ENCODE results near the gene MTHFR. TPM values are rescaled to one million over a fixed set of nuclear protein-coding genes. Genes with fewer than 3 reads are reported as not detected.

Gene MTHFR
- total RNA-seq, 1 donor from 2014 or later: 45.4 TPM

DNA sequence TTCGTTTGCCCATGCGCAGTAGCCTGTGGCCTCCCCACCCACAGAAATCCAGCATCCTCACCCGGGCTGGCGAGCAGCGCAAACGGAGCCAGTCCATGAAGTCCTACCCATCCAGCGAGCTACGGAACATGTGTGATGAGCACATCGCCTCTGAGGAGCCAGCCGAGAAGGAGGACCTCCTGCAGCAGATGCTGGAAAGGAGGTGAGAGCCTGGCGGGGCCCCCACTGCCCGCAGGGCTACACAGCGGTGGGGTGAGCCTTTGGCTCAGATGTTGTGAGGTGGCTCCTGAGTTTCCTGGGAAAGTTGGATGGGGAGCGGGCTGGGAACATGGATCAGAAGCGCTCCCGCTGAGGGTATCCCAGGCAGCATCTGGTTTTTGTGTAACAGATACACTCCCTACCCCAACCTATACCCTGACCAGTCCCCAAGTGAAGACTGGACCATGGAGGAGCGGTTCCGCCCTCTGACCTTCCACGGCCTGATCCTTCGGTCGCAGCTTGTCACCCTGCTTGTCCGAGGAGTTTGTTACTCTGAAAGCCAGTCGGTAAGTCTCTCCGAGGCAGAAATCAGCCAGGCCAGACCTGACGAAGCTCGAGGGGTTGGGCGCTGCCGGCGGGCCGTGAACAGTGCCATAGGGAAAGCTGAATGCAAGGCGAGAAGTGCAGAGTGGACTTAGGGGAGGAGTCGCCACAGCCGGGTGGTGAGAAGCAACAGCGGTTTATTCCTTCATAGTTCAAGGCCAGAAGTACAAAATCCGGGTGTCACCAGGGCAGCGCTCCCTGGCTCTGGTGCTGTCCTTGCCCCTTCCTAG lies 31.4 kb upstream of the MTHFR start:
- ATAC-seq: no peak
- H3K27me3 ChIP-seq (ENCODE audit: low read depth): no peaks in the 10 kb centered on the region
- no peak for TF ChIP-seq CTCF (IDR thresholded peaks at IDR 0.05)
- peaks cover 1% of the 10 kb centered on the region for H3K4me1 ChIP-seq
- peaks cover 100% of the 10 kb centered on the region for H3K36me3 ChIP-seq
- H3K9me3 ChIP-seq: no peaks in the 10 kb centered on the region
- no peak for DNase-seq
- H3K27ac ChIP-seq: no peak overlapping the region
- no peak overlapping the region for H3K4me3 ChIP-seq
- intact Hi-C loops (cut with DNase I): no loop called here

GRCh38 chr1:11835441-11836225 lies 29.9 kb upstream of the MTHFR start:
- H3K9me3 ChIP-seq: no peaks in the 10 kb centered on the region
- peaks cover 99% of the 10 kb centered on the region for H3K36me3 ChIP-seq
- no peaks in the 10 kb centered on the region for H3K27me3 ChIP-seq (ENCODE audit: low read depth)
- intact Hi-C loops (cut with DNase I): no loop called here
- no peak overlapping the region for H3K27ac ChIP-seq
- no peak overlapping the region for H3K4me3 ChIP-seq
- ATAC-seq (no peak), DNase-seq (no peak)
- TF ChIP-seq CTCF (IDR thresholded peaks at IDR 0.05): no peak
- no peaks in the 10 kb centered on the region for H3K4me1 ChIP-seq

DNA sequence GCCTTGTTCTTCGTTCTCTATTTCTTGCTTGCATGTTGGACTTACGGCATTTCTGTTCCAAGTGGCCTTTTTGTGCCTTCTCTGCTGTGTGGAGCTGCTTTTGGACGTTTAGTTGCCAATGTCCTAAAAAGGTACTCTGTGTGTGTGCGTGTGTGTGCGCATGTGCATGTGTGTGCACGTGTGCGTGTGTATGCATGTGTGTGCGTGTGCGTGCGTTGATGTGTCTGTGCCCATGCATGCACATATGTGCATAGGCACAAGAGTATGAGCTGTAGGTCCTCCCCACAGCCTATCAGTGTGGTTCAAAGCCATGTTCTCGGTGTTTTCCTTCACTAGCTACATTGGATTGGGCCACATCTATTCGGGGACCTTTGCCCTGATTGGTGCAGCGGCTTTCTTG lies 28.1 kb upstream of the MTHFR start:
- intact Hi-C loops (cut with DNase I): no loop called here
- Histone ChIP-seq H3K27me3 (ENCODE audit: low read depth) (no peaks in the 10 kb centered on the region), H3K36me3 (peaks cover 97% of the 10 kb centered on the region), H3K27ac (no peak overlapping the region), H3K4me3 (no peak overlapping the region), H3K4me1 (no peaks in the 10 kb centered on the region), H3K9me3 (no peaks in the 10 kb centered on the region)
- no peak for TF ChIP-seq CTCF (IDR thresholded peaks at IDR 0.05)
- ATAC-seq: no peak
- DNase-seq: no peak

GRCh38 chr1:11833497-11833896 lies 27.7 kb upstream of the MTHFR start:
- H3K4me1 ChIP-seq: no peaks in the 10 kb centered on the region
- no peak for DNase-seq
- no peak overlapping the region for H3K27ac ChIP-seq
- no peak for ATAC-seq
- TF ChIP-seq CTCF (IDR thresholded peaks at IDR 0.05): no peak
- H3K27me3 ChIP-seq (ENCODE audit: low read depth): no peaks in the 10 kb centered on the region
- H3K9me3 ChIP-seq: no peaks in the 10 kb centered on the region
- H3K36me3 ChIP-seq: peaks cover 97% of the 10 kb centered on the region
- no peak overlapping the region for H3K4me3 ChIP-seq
- intact Hi-C loops (cut with DNase I): no loop called here

GRCh38 chr1:11831945-11832725 lies 26.4 kb upstream of the MTHFR start:
- Histone ChIP-seq H3K27ac (no peak overlapping the region), H3K4me3 (no peak overlapping the region), H3K36me3 (peaks cover 97% of the 10 kb centered on the region), H3K9me3 (no peaks in the 10 kb centered on the region), H3K27me3 (ENCODE audit: low read depth) (no peaks in the 10 kb centered on the region), H3K4me1 (no peaks in the 10 kb centered on the region)
- no peak for ATAC-seq
- DNase-seq: no peak
- intact Hi-C loops (cut with DNase I): no loop called here
- no peak for TF ChIP-seq CTCF (IDR thresholded peaks at IDR 0.05)
